ENCODE measurements around the gene MTHFSD. TPM values are rescaled to one million over a fixed set of nuclear protein-coding genes. Genes with fewer than 3 reads are reported as not detected.

MTHFSD gene
- total and polyA plus RNA-seq, 10 of the 15 experiments (the other 5 are each of a cell fraction or from before 2014, with no cell fraction given), result 2.2 to 24.5 (median 18.1) TPM

DNA sequence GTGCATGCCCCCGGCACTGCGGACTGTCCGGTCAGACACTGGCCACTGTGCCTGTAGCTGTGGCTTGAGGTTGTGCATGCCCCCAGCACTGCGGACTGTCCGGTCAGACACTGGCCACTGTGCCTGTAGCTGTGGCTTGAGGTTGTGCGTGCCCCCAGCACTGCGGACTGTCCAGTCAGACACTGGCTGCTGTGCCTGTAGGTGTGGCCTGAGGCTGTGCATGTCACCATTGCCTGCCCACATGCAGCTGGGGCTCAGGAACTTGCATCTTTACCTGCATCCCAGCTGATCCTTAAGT is 5.2 kb downstream of the MTHFSD start:
- ChIA-PET SMC1A (ENCODE audit: uncharacterized antibody, unreplicated experiment) (no interaction called here), RAD21 (ENCODE audit: unreplicated experiment) (no interaction called here), POLR2A (no interaction called here), CTCF (interaction anchor here (1.1 kb wide), 1 partner anchor 513 kb away, joined by 3 read pairs; no protein-coding TSS in a partner anchor)
- in situ Hi-C loops (cut with MboI) (loop anchor here (10.0 kb wide), 1 partner anchor 845 kb away; the partner anchor contains the start of gene MAP1LC3B), intact Hi-C loops (cut with micrococcal nuclease; ENCODE audit: unreplicated experiment) (no loop called here)
- Histone ChIP-seq H3K4me1 (ENCODE audit: control insufficient read depth, insufficient read depth, low read length) (no peaks in the 10 kb centered on the region), H3K27ac (ENCODE audit: control insufficient read depth, insufficient read depth) (no peak overlapping the region), H3K9ac (ENCODE audit: control insufficient read depth, insufficient read depth, low read length) (no peak overlapping the region), H3K27me3 (replicated peaks in 1 of 2; ENCODE audit: control insufficient read depth in 2 of 2, insufficient read depth in 2 of 2, low read length in 1 of 2) (no peaks in the 10 kb centered on the region), H3K79me2 (ENCODE audit: control insufficient read depth, insufficient read depth, low read length) (peaks cover 8% of the 10 kb centered on the region), H3K9me3 (replicated peaks; ENCODE audit: control insufficient read depth, insufficient read depth, low read length) (no peaks in the 10 kb centered on the region; the same call in 2 of the 3 replicates), H3K36me3 (ENCODE audit: control insufficient read depth in 2 of 2, insufficient read depth in 2 of 2, low read length in 1 of 2) (peaks cover 0 to 13% of the 10 kb centered on the region in 2 experiments; a peak in 3 of 4 replicates), H4K20me1 (ENCODE audit: control insufficient read depth, insufficient read depth) (no peaks in the 10 kb centered on the region), H3K4me3 (no peak overlapping the region), H3K4me2 (ENCODE audit: control insufficient read depth, insufficient read depth) (no peak overlapping the region), H2AFZ (ENCODE audit: control insufficient read depth, low read depth, low read length) (no peak overlapping the region)
- TF ChIP-seq SREBF2 (IDR thresholded peaks at IDR 0.05; ENCODE audit: low read length) (no peak), KDM1A (IDR thresholded peaks at IDR 0.05; ENCODE audit: borderline replicate concordance) (no peak), IKZF2 (IDR thresholded peaks at IDR 0.05) (no peak), LARP7 (IDR thresholded peaks at IDR 0.05) (no peak), RELA (IDR thresholded peaks at IDR 0.05; ENCODE audit: borderline replicate concordance, partially characterized antibody) (no peak), SMARCA5 (IDR thresholded peaks at IDR 0.05) (no peak), RBBP5 (conservative IDR thresholded peaks at IDR 0.05) (no peak), RCOR1 (conservative IDR thresholded peaks at IDR 0.05; ENCODE audit: low read depth, low read length) (no peak), CREB1 (IDR thresholded peaks at IDR 0.05; ENCODE audit: low read depth) (no peak), TAF1 (IDR thresholded peaks at IDR 0.05; ENCODE audit: borderline replicate concordance, low read depth, low read length) (no peak), IRF4 (IDR thresholded peaks at IDR 0.05; ENCODE audit: low read depth, low read length) (no peak), POLR2A (IDR thresholded peaks at IDR 0.05; ENCODE audit: low read depth, low read length) (no peak), MEF2B (IDR thresholded peaks at IDR 0.05; ENCODE audit: partially characterized antibody, poor library complexity, severe bottlenecking) (no peak)
- TF ChIP-seq, protein P1, sequence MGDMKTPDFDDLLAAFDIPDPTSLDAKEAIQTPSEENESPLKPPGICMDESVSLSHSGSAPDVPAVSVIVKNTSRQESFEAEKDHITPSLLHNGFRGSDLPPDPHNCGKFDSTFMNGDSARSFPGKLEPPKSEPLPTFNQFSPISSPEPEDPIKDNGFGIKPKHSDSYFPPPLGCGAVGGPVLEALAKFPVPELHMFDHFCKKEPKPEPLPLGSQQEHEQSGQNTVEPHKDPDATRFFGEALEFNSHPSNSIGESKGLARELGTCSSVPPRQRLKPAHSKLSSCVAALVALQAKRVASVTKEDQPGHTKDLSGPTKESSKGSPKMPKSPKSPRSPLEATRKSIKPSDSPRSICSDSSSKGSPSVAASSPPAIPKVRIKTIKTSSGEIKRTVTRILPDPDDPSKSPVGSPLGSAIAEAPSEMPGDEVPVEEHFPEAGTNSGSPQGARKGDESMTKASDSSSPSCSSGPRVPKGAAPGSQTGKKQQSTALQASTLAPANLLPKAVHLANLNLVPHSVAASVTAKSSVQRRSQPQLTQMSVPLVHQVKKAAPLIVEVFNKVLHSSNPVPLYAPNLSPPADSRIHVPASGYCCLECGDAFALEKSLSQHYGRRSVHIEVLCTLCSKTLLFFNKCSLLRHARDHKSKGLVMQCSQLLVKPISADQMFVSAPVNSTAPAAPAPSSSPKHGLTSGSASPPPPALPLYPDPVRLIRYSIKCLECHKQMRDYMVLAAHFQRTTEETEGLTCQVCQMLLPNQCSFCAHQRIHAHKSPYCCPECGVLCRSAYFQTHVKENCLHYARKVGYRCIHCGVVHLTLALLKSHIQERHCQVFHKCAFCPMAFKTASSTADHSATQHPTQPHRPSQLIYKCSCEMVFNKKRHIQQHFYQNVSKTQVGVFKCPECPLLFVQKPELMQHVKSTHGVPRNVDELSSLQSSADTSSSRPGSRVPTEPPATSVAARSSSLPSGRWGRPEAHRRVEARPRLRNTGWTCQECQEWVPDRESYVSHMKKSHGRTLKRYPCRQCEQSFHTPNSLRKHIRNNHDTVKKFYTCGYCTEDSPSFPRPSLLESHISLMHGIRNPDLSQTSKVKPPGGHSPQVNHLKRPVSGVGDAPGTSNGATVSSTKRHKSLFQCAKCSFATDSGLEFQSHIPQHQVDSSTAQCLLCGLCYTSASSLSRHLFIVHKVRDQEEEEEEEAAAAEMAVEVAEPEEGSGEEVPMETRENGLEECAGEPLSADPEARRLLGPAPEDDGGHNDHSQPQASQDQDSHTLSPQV (IDR thresholded peaks at IDR 0.05), result no peak
- TF ChIP-seq, protein P2, sequence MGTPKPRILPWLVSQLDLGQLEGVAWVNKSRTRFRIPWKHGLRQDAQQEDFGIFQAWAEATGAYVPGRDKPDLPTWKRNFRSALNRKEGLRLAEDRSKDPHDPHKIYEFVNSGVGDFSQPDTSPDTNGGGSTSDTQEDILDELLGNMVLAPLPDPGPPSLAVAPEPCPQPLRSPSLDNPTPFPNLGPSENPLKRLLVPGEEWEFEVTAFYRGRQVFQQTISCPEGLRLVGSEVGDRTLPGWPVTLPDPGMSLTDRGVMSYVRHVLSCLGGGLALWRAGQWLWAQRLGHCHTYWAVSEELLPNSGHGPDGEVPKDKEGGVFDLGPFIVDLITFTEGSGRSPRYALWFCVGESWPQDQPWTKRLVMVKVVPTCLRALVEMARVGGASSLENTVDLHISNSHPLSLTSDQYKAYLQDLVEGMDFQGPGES (IDR thresholded peaks at IDR 0.05), result no peak
- no peak for FAIRE-seq
- no TSS peak for BruUV-seq (replicated peaks)
- ATAC-seq, result no peak
- WGBS (ENCODE audit: insufficient coverage, insufficient replicate concordance, low lambda C conversion rate, missing lambda C conversion rate), result 99% methylated on average over 7 of the region's 7 CpGs
- no peak for DNase-seq (ENCODE audit: low read depth, low spot score)

All from GM12878 (cell line).